Spleen (tissue), 7 donors: ENCODE measurements around the gene REC114.

ENCODE experiments used
- CTCF ChIP-seq, 11 experiments: fragments of 200-600 bp in 7 of 11; fragments of 450-650 bp in 4 of 11; sonication (generic) in 4 of 11; IDR thresholded peaks in 8 of 11; conservative IDR thresholded peaks in 3 of 11; 1 replicate in 7 of 11; 2 replicates in 4 of 11; pipeline versions ENCODE4 v1.4.0 to v1.8.0; 2016 to 2021; ENCODE audit warnings: antibody characterized with exemption in 11 of 11, inconsistent platforms in 4 of 11, mild to moderate bottlenecking in 1 of 11
- POLR2A ChIP-seq, 3 donors: fragments of 450-650 bp; IDR thresholded peaks; one replicate each; pipeline ENCODE4 v1.5.1; 2017; ENCODE audit warnings: antibody characterized with exemption in 3 of 3, mild to moderate bottlenecking in 1 of 3
- POLR2AphosphoS5 ChIP-seq, 3 donors: sonication (generic); formaldehyde crosslinking; IDR thresholded peaks; one replicate each; pipeline ENCODE4 v1.5.1; 2017; ENCODE audit warnings: antibody characterized with exemption in 3 of 3
- donor health status: DM: no; HTN: no; CAD: no; lungs with moderate emphysema.
- donor health status: DM: no; HTN: no; CAD: no.
- donor health status: DM: no; HTN: no; CAD: no.

- TF ChIP-seq POLR2AphosphoS5 (IDR thresholded peaks at IDR 0.05), result no peak
- no peak for TF ChIP-seq CTCF (IDR thresholded peaks at IDR 0.05 in 8 of 11, conservative IDR thresholded peaks at IDR 0.05 in 3 of 11)
- TF ChIP-seq POLR2A (IDR thresholded peaks at IDR 0.05), result no peak
Measured at GRCh38 chr15:73457334-73457733, 14.4 kb downstream of the REC114 start.
